Measurements from ENCODE around the gene DCAF6.

DNA sequence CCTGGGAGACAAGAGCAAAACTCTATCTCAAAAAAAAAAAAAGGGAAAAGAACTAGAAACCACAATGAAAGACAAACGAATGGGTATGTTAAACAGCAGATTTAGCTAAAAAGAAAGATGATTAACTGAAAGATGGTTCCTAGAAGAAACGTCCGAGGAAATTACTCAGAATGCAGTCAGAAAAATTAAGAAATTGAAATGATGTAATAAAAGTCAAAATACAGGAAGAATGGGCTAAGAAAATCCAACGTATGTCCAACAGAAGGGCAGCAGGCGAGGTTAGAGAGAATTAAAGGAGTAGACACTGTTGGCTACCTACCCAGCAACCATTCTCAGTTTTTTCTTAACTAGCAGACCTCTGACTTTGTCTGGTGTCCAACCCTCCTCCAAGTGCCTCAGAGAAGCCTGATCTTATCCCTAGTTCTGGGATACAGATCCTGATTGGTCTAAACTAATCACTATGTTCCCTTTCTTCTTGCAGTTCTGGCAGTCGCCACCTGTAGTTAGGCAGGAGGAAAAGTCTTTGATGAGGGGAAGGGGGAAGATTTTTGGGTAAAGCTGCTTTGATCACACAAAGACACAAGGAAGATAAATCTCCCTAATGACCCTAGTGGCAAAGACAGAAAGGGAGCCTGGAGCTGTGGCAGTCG, 174.5 kb downstream of the DCAF6 start:
- TF ChIP-seq, protein P1, sequence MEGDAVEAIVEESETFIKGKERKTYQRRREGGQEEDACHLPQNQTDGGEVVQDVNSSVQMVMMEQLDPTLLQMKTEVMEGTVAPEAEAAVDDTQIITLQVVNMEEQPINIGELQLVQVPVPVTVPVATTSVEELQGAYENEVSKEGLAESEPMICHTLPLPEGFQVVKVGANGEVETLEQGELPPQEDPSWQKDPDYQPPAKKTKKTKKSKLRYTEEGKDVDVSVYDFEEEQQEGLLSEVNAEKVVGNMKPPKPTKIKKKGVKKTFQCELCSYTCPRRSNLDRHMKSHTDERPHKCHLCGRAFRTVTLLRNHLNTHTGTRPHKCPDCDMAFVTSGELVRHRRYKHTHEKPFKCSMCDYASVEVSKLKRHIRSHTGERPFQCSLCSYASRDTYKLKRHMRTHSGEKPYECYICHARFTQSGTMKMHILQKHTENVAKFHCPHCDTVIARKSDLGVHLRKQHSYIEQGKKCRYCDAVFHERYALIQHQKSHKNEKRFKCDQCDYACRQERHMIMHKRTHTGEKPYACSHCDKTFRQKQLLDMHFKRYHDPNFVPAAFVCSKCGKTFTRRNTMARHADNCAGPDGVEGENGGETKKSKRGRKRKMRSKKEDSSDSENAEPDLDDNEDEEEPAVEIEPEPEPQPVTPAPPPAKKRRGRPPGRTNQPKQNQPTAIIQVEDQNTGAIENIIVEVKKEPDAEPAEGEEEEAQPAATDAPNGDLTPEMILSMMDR (IDR thresholded peaks at IDR 0.05) = no peak
- no peak for TF ChIP-seq POLR2A (IDR thresholded peaks at IDR 0.05)
